NCI-H446 treated with DMSO at 0.1 percent for 48 hours (cell line): ENCODE data around the gene KCNJ16.

Experiments used
- DNase-seq: peaks from one replicate; lab custom pipeline; 2025; lab: John Stamatoyannopoulos, UW

Gene KCNJ16

GRCh38 chr17:70128727-70129238 is 53.8 kb downstream of the KCNJ16 start:
- DNase-seq: no peak

GRCh38 chr17:70130289-70130688 is 55.3 kb downstream of the KCNJ16 start:
- DNase-seq: no peak

DNA sequence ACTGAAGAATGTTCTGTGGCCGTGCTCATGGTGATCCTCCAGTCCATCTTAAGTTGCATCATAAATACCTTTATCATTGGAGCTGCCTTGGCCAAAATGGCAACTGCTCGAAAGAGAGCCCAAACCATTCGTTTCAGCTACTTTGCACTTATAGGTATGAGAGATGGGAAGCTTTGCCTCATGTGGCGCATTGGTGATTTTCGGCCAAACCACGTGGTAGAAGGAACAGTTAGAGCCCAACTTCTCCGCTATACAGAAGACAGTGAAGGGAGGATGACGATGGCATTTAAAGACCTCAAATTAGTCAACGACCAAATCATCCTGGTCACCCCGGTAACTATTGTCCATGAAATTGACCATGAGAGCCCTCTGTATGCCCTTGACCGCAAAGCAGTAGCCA is 57.5 kb downstream of the KCNJ16 start:
- no peak for DNase-seq

GRCh38 chr17:70134042-70134441 is 59.0 kb downstream of the KCNJ16 start:
- no peak for DNase-seq

GRCh38 chr17:70134777-70135176 is 59.8 kb downstream of the KCNJ16 start:
- DNase-seq: no peak

DNA sequence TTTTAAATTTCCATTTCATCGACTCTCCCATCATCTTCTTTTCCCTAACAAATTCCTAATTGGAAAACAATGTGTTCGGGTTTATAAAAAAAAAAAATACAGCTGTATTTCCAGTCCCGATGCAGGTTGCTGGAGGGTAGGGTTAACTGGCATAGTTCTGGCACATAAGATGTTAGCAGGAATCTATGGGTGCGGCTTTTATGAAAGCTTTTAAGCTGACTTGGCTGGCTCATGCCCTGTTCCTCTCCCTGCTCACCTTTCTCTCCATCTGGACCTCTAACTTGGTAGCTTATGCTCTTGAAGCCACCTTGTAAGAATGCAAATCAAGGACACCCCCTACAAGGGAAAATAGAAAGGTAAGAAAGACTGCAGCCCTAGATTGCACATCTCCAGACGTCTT is 61.1 kb downstream of the KCNJ16 start:
- DNase-seq: no peak

GRCh38 chr17:70137451-70138230 is 62.6 kb downstream of the KCNJ16 start:
- DNase-seq: no peak

DNA sequence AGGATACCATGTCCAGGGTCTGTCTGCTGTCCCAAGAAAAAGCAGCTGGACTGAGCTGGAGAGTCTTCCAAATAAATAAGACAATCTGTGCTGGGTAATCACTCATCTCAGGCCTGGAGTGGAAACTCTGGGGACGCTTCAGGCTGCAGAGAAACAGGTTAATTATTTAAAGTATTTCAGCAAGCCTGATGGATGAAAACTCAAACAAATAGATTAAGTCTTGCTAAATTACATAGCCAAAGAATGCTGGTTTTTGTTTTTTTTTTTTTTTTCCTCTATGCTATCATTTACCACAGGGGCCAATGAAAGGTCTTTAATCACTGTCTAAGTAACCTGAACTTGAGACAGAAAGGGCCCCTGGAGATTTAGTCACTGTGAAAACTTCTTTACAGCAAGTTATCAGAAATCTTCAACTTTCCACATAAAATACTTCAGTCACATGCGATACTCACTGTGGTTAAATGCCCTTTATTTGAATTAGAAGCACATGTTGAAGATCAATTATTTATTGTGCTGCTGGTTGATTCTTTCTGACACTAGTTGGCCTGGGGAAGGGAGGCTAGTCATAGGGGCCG is 63.4 kb downstream of the KCNJ16 start:
- no peak for DNase-seq

- DNase-seq: peak; percentile 4
Measured at GRCh38 chr17:70139449-70139993, 64.5 kb downstream of the KCNJ16 start.

DNA sequence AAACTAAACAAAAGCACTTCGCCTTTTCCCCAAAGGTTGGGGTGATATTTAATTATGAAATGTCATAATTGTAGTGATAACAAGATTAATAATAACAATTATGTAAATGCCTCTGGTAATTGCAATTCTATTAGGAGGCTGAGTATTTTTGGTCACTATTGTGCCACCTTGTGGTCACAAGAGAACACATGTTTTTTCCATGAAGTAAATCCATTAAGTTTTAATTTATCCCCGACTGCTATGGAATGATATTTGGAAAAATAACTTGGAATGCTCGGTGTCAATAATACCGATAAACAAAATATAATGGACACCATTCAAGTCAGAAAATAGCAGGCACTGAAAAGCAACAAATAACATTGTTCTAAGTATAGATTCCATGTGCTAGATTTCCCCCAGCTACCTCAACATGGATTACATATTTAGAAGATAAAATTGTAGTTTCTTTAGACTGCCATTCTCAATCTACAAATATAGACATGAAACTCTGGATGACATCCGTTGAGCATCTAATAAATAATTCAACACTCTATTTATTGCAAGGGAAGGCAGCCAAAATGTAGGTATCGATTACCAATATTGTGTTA is 69.3 kb downstream of the KCNJ16 start:
- no peak for DNase-seq

DNA sequence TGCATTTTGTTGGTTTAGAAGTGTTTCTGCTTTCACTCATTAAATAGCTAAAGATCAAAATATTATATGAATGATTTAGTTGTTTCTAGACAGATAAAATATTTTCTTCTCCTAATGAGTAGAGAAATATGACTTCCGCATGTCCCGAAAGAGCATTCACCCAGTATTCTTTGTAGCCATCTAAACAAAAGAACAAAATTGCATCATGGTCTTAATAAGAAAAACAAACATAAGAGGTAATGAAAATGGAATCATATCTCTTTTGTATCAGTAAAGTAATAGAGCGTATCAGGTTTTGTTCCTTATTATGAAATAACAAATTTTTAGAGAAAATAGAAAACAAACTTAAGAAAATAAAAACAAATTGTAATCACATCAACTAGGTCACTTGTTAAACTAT is 78.2 kb downstream of the KCNJ16 start:
- DNase-seq: no peak

DNA sequence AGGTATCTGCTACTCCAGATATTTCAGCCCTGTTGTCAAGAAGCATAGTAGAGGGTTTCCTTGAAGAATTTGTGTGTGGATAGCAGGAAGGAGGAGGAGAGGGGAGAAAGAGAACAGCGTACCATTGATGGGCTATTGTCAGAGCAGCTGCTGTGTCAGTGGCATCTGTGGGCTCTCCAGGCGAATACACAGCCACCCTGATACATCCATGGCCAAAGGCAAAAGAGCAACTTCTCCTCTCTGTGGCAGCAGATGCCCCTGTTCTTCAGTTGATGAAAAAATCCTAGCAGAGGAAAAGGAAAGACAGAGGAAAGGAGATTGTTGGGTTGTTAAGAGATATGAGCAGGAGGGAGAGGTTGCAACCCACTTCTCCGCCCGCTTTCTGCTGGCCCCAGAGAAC is 82.1 kb downstream of the KCNJ16 start:
- DNase-seq: no peak

DNA sequence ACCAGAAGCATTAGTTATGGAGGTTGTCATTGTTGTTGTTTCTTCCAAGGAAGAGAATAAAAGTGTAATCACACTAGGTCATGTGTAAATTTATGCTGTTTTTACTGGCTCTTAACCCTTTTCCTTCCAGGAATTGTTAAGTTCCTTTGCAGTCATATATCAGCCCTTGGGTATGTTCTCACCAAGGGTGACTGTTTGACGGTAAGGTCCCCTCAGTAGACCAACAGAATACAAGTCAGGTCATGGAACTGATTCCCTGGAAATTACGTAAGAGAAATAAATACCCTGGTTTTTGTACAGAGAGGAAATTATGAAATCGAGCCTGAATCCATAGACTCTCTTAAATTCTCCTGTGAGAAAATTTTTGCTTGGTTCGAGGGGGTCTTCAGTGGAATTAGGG is 83.2 kb downstream of the KCNJ16 start:
- no peak for DNase-seq

DNA sequence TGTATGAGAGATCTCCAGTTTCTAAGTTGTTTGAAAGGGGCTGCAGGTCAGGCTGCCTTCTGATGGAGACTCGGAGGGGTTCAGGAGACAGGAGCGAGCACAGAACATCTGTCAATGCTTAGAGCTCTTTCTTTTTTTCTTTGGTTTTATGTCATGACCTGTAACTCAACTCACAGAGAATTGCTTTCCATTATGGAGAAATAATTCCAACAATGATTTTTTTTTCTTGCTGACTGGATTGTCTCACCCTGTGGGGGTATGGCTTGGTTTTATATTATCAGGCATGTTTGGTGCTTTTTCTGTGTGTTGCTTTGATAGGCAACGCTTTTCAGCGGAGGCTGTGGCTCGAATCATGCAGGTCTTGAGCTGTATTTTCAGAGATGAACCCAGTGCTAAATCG is 83.6 kb downstream of the KCNJ16 start:
- no peak for DNase-seq

DNA sequence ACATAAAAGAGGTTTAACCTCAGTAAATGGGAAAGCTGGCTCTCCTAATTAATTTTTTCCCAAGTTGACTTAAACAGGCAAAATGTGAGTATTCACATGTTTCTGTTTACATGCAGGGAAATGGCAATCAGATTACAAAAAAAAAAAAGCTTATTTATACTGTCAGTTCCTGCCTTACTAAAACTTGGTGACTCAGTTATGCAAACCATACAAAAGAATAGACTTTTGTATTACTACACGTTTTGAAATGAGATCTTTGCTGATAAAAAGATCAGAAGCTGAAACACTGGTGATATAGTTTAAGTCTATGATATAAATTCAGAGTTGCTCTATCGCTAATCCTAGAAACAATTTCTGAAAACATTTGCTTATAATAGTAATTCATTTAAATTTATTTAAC is 85.0 kb downstream of the KCNJ16 start:
- no peak for DNase-seq

DNA sequence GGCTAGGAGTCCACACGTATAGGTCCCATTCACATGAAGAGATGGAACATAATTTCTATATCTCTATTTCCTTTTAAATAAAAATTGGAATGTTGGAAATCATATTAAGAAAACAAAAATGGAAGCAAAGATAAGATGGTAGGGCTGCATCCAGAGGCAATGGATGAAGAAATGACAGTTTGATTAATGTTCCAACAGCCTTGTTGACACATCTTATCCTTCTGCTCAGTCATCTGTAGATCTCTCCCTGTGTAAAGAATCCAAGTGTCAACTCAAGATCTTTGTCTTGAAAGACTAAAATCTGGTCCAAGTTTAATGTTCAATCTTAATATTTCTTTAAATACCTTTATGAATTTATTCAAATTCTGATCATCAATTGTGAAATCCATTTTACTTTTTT is 86.5 kb downstream of the KCNJ16 start:
- no peak for DNase-seq

DNA sequence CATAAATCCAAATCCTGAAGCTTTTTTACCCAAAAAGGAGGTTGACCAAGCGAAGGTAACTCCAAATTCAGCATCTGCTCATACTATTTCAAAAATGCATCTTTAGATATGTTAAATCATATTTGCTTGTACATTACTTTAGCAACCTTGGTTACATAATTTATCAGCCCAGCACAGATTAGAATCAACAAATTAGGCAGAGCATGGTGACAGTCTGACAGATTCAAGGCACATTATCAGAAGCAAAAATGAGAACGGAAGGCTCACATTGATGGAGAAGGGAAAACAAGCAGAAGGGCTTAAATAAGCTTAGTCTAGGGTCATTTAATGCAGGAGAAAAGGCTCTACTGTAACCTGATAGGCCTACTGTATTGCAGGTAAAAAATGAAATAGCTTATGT is 90.4 kb downstream of the KCNJ16 start:
- no peak for DNase-seq

DNA sequence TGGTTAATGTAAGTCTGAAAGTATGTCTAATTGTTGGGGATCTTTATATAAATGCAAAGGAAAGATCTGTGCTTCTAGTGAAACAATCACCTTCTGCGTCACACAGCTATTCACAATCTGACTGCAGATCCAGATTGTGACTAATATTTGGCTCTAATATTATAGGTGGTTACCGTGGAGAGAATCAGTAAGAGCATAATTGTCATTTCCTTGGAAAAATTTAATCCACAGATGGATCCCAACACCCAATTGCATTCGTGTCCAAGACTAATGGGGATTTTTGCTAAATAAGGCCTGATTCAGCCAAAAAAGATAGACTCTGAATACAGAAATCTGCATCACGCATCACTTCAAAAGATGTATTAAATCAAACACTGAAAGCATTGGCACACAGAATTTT is 91.6 kb downstream of the KCNJ16 start:
- DNase-seq: peak; percentile 85

- peak; percentile 67 for DNase-seq
Measured at GRCh38 chr17:70168044-70168976, 93.3 kb downstream of the KCNJ16 start.

GRCh38 chr17:70168977-70169708 is 94.1 kb downstream of the KCNJ16 start, which contains the start of gene KCNJ2:
Gene KCNJ2 (plus strand): TSS chr17:70169532. CDS start chr17:70175040, 5,508 bp downstream.
- DNase-seq: peak; percentile 86
